Glutamatergic neuron (in vitro differentiated cells): Measurements from ENCODE around the gene RDH11. TPM values are rescaled to one million over a fixed set of nuclear protein-coding genes. Genes with fewer than 3 reads are reported as not detected.
"Not testable (repeated sequence)": the region's sequence is repeated elsewhere in the genome, so short reads cannot be mapped to it uniquely, and the experiment has no call there.

Experiments used
- DNase-seq: peaks from one replicate; pipeline ENCODE4 v3.0.0; 2022
- H3K27ac Mint-ChIP-seq: one replicate; pipeline ENCODE4 v1.8.0; 2020; ENCODE audit warnings: mild to moderate bottlenecking, mixed read lengths, inconsistent platforms; ENCODE audit not compliant: unreplicated experiment
- H3K27me3 Mint-ChIP-seq: one replicate; pipeline ENCODE4 v1.8.0; 2020; ENCODE audit warnings: mild to moderate bottlenecking, moderate library complexity, mixed read lengths, inconsistent platforms; ENCODE audit not compliant: unreplicated experiment
- H3K36me3 Mint-ChIP-seq: one replicate; pipeline ENCODE4 v1.8.0; 2020; ENCODE audit warnings: mild to moderate bottlenecking, mixed read lengths, inconsistent platforms; ENCODE audit not compliant: unreplicated experiment
- H3K4me1 Mint-ChIP-seq: one replicate; pipeline ENCODE4 v1.8.0; 2020; ENCODE audit warnings: mild to moderate bottlenecking, low read depth, mixed read lengths, inconsistent platforms; ENCODE audit not compliant: unreplicated experiment
- H3K4me3 Mint-ChIP-seq: one replicate; pipeline ENCODE4 v1.8.0; 2020; ENCODE audit warnings: mild to moderate bottlenecking, mixed read lengths, inconsistent platforms; ENCODE audit not compliant: unreplicated experiment
- H3K9me3 Mint-ChIP-seq: one replicate; pipeline ENCODE4 v1.8.0; 2020; ENCODE audit warnings: mild to moderate bottlenecking, moderate library complexity, mixed read lengths, inconsistent platforms; ENCODE audit not compliant: unreplicated experiment
- CTCF ChIP-seq: fragments of 200-600 bp; sonication (generic); IDR thresholded peaks from one replicate; pipeline ENCODE4 v1.5.0; 2021; ENCODE audit not compliant: partially characterized antibody, unreplicated experiment
- total RNA-seq: library from RNA; stranded (reverse); fragmentation: NEBNext Ultra II Directional; extraction: Animal tissue kit (Norgen Biotek cat#: 25700); gene quantifications from one replicate; pipeline ENCODE4 v1.2.1, GENCODE V29; 2021; ENCODE audit not compliant: unreplicated experiment

RDH11 gene
- total RNA-seq, 1 donor from 2014 or later: 94.7 TPM

- Mint-ChIP-seq H3K36me3 (no peaks in the 10 kb centered on the region), H3K4me3 (no peak overlapping the region), H3K9me3 (no peaks in the 10 kb centered on the region), H3K27ac (no peak overlapping the region), H3K27me3 (no peaks in the 10 kb centered on the region), H3K4me1 (peaks cover 7% of the 10 kb centered on the region)
- DNase-seq: no peak
- no peak for TF ChIP-seq CTCF
Measured at GRCh38 chr14:67727361-67727760, 31.8 kb upstream of the RDH11 start.

GRCh38 chr14:67725171-67725570 is 29.6 kb upstream of the RDH11 start:
- H3K36me3 Mint-ChIP-seq: no peaks in the 10 kb centered on the region
- H3K9me3 Mint-ChIP-seq: no peaks in the 10 kb centered on the region
- TF ChIP-seq CTCF: no peak
- no peak overlapping the region for H3K4me3 Mint-ChIP-seq
- H3K27me3 Mint-ChIP-seq: no peaks in the 10 kb centered on the region
- no peak overlapping the region for H3K27ac Mint-ChIP-seq
- peaks cover 7% of the 10 kb centered on the region for H3K4me1 Mint-ChIP-seq
- DNase-seq: no peak

- Mint-ChIP-seq H3K4me3 (no peak overlapping the region), H3K4me1 (no peaks in the 10 kb centered on the region), H3K27me3 (no peaks in the 10 kb centered on the region), H3K36me3 (no peaks in the 10 kb centered on the region), H3K9me3 (no peaks in the 10 kb centered on the region), H3K27ac (no peak overlapping the region)
- TF ChIP-seq CTCF: no peak
- no peak for DNase-seq
Measured at GRCh38 chr14:67722293-67722692, 26.7 kb upstream of the RDH11 start.

- H3K27me3 Mint-ChIP-seq: no peaks in the 10 kb centered on the region
- H3K4me3 Mint-ChIP-seq: no peak overlapping the region
Measured at GRCh38 chr14:67721875-67722274, 26.3 kb upstream of the RDH11 start.

GRCh38 chr14:67719866-67720265 is 24.3 kb upstream of the RDH11 start:
- no peaks in the 10 kb centered on the region for H3K36me3 Mint-ChIP-seq
- H3K9me3 Mint-ChIP-seq: no peaks in the 10 kb centered on the region
- H3K27me3 Mint-ChIP-seq: no peaks in the 10 kb centered on the region
- no peak for TF ChIP-seq CTCF
- no peak overlapping the region for H3K27ac Mint-ChIP-seq
- DNase-seq: no peak
- H3K4me3 Mint-ChIP-seq: no peak overlapping the region
- no peaks in the 10 kb centered on the region for H3K4me1 Mint-ChIP-seq

More at GRCh38 chr14:67721875-67722274, 26.3 kb upstream of the RDH11 start:
- no peaks in the 10 kb centered on the region for H3K4me1 Mint-ChIP-seq
- H3K9me3 Mint-ChIP-seq: no peaks in the 10 kb centered on the region
- TF ChIP-seq CTCF: no peak
- H3K27ac Mint-ChIP-seq: no peak overlapping the region
- DNase-seq: no peak
- H3K36me3 Mint-ChIP-seq: no peaks in the 10 kb centered on the region

GRCh38 chr14:67719385-67719784 is 23.8 kb upstream of the RDH11 start:
- not testable (repeated sequence) for H3K4me1 Mint-ChIP-seq, H3K36me3 Mint-ChIP-seq, H3K9me3 Mint-ChIP-seq, H3K4me3 Mint-ChIP-seq, H3K27ac Mint-ChIP-seq, H3K27me3 Mint-ChIP-seq, DNase-seq
